ENCODE results near the gene GXYLT2. TPM values are rescaled to one million over a fixed set of nuclear protein-coding genes. Genes with fewer than 3 reads are reported as not detected.
A peak's percentile ranks its signal among the peaks of the same experiment; 100 is the strongest.

GXYLT2 gene
- polyA plus RNA-seq (2012; ENCODE audit: insufficient read depth, insufficient read length, low read depth) = not detected

- H3K36me3 ChIP-seq = no peaks in the 10 kb centered on the region
- H3K4me3 ChIP-seq (ENCODE audit: low read depth, low read length) = peak within 1 kb of the TSS; percentile 88
- no peaks in the 10 kb centered on the region for H3K27me3 ChIP-seq
- H3K9me3 ChIP-seq = no peaks in the 10 kb centered on the region
- peak; percentile 6; the same call in 1 of the 2 replicates for TF ChIP-seq CTCF (IDR thresholded peaks at IDR 0.05; ENCODE audit: low read depth, low read length)
- peak; percentile 83 for DNase-seq
- H3K4me1 ChIP-seq = peaks cover 4% of the 10 kb centered on the region
Measured at GRCh38 chr3:72887705-72888545, at the start of gene GXYLT2. Gene GXYLT2, plus strand, starts transcription at chr3:72888046. Its CDS starts 188 bp downstream, at chr3:72888234.

- TF ChIP-seq CTCF (IDR thresholded peaks at IDR 0.05; ENCODE audit: low read depth, low read length) = no peak
- no peaks in the 10 kb centered on the region for H3K4me1 ChIP-seq
- no peak overlapping the region for H3K4me3 ChIP-seq (ENCODE audit: low read depth, low read length)
- no peaks in the 10 kb centered on the region for H3K9me3 ChIP-seq
- no peak for DNase-seq
- H3K27me3 ChIP-seq = no peaks in the 10 kb centered on the region
- H3K36me3 ChIP-seq = peaks cover 43% of the 10 kb centered on the region
Measured at GRCh38 chr3:72839057-72839456, 48.8 kb upstream of the GXYLT2 start.

GRCh38 chr3:72844436-72844993, 43.3 kb upstream of the GXYLT2 start:
- Histone ChIP-seq H3K9me3 (no peaks in the 10 kb centered on the region), H3K4me3 (ENCODE audit: low read depth, low read length) (no peak overlapping the region), H3K27me3 (no peaks in the 10 kb centered on the region), H3K36me3 (peaks cover 22% of the 10 kb centered on the region), H3K4me1 (no peaks in the 10 kb centered on the region)
- no peak for TF ChIP-seq CTCF (IDR thresholded peaks at IDR 0.05; ENCODE audit: low read depth, low read length)
- DNase-seq = no peak

- no peaks in the 10 kb centered on the region for H3K9me3 ChIP-seq
- H3K36me3 ChIP-seq = peaks cover 15% of the 10 kb centered on the region
- DNase-seq = no peak
- H3K4me1 ChIP-seq = no peaks in the 10 kb centered on the region
- TF ChIP-seq CTCF (IDR thresholded peaks at IDR 0.05; ENCODE audit: low read depth, low read length) = no peak
- H3K4me3 ChIP-seq (ENCODE audit: low read depth, low read length) = 0 out of 2 replicates have a peak overlapping the region, but pooled peaks have one; percentile 99
- no peaks in the 10 kb centered on the region for H3K27me3 ChIP-seq
Measured at GRCh38 chr3:72846166-72846565, 41.7 kb upstream of the GXYLT2 start.

GRCh38 chr3:72847282-72847681, 40.6 kb upstream of the GXYLT2 start:
- TF ChIP-seq CTCF (IDR thresholded peaks at IDR 0.05; ENCODE audit: low read depth, low read length) = no peak
- H3K9me3 ChIP-seq = no peaks in the 10 kb centered on the region
- DNase-seq = no peak
- no peaks in the 10 kb centered on the region for H3K4me1 ChIP-seq
- peaks cover 4% of the 10 kb centered on the region for H3K36me3 ChIP-seq
- H3K4me3 ChIP-seq (ENCODE audit: low read depth, low read length) = peak overlapping the region; percentile 99
- no peaks in the 10 kb centered on the region for H3K27me3 ChIP-seq
